Spleen (tissue), 7 donors: Measurements from ENCODE around the gene SLC8A2.

Source experiments
- POLR2A ChIP-seq, 3 donors: fragments of 450-650 bp; IDR thresholded peaks; one replicate each; pipeline ENCODE4 v1.5.1; 2017; ENCODE audit warnings: antibody characterized with exemption in 3 of 3, mild to moderate bottlenecking in 1 of 3
- POLR2AphosphoS5 ChIP-seq, 3 donors: sonication (generic); formaldehyde crosslinking; IDR thresholded peaks; one replicate each; pipeline ENCODE4 v1.5.1; 2017; ENCODE audit warnings: antibody characterized with exemption in 3 of 3
- TF ChIP-seq, protein P1 (sequence below), 11 experiments: fragments of 200-600 bp in 7 of 11; fragments of 450-650 bp in 4 of 11; sonication (generic) in 4 of 11; IDR thresholded peaks in 8 of 11; conservative IDR thresholded peaks in 3 of 11; 1 replicate in 7 of 11; 2 replicates in 4 of 11; pipeline versions ENCODE4 v1.4.0 to v1.8.0; 2016 to 2021; ENCODE audit warnings: antibody characterized with exemption in 11 of 11, inconsistent platforms in 4 of 11, mild to moderate bottlenecking in 1 of 11
- donor health status: DM: no; HTN: no; CAD: no; lungs with moderate emphysema.
- donor health status: DM: no; HTN: no; CAD: no.
- donor health status: DM: no; HTN: no; CAD: no.

DNA sequence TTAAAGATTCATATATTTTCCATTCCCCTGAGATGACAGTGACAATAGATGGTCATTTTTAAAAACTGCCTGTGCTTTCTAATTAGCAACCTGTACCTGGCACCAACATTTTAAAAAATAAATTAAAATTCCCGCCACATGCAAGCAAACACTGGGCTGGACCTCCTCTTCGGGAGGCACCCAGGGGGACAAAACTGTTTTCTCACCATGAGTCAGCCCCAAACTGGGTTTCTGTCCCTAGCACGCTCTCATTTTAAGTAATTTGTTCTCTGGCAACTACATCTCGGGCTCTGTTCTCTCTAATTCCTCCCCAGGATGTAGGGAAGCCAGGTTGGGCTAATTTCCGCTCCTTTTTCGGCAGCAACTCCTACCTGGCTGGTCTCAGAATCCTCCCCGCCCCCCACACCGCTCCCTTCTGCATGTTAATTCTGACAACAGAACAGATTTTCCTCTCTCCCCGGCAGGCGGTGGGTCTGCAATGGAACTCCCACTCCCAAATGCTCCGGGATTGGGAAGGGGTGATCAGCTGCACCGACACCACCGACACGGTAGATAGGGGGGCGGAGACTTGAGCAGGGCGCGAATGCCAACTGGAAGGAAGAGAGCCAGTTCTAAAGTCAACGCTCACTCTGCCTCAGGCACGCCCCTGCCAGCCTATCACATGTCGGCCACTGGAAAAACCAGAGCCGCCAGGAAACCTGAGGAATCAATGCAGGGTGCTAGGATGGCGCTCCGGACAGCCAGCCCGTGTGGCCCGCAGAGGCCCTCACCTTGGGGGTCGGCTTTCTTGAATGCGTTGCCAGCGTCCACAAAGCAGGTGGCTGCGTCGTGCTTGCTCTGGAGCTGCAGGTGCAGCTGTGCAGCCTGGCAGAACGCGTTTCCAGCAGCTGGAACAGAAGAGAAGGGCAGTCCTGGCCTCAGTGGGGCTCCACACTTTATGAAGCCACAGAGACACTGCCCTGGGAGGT lies 28.5 kb upstream of the SLC8A2 start:
- no peak for TF ChIP-seq POLR2A (IDR thresholded peaks at IDR 0.05)
- no peak for TF ChIP-seq POLR2AphosphoS5 (IDR thresholded peaks at IDR 0.05)
- TF ChIP-seq, protein P1, sequence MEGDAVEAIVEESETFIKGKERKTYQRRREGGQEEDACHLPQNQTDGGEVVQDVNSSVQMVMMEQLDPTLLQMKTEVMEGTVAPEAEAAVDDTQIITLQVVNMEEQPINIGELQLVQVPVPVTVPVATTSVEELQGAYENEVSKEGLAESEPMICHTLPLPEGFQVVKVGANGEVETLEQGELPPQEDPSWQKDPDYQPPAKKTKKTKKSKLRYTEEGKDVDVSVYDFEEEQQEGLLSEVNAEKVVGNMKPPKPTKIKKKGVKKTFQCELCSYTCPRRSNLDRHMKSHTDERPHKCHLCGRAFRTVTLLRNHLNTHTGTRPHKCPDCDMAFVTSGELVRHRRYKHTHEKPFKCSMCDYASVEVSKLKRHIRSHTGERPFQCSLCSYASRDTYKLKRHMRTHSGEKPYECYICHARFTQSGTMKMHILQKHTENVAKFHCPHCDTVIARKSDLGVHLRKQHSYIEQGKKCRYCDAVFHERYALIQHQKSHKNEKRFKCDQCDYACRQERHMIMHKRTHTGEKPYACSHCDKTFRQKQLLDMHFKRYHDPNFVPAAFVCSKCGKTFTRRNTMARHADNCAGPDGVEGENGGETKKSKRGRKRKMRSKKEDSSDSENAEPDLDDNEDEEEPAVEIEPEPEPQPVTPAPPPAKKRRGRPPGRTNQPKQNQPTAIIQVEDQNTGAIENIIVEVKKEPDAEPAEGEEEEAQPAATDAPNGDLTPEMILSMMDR (IDR thresholded peaks at IDR 0.05 in 8 of 11, conservative IDR thresholded peaks at IDR 0.05 in 3 of 11), result no peak
